Astrocyte (in vitro differentiated cells and primary cell): ENCODE data around the gene TMEM132C. TPM values are rescaled to one million over a fixed set of nuclear protein-coding genes. Genes with fewer than 3 reads are reported as not detected.

ENCODE experiments used
- DNase-seq: peaks from one replicate; pipeline ENCODE4 v3.0.0-alpha.2; 2010; ENCODE audit warnings: low read depth
- FAIRE-seq: peaks from 2 replicates; lab custom pipeline; 2011; peaks lifted over from hg19 to GRCh38; lab: Jason Lieb, UNC
- H2AFZ ChIP-seq: 2 replicates; pipeline ENCODE4 v1.6.0; 2012; ENCODE audit warnings: low read depth, low read length, inconsistent platforms
- H3K27ac ChIP-seq: 2 replicates; pipeline ENCODE4 v1.5.1; 2011; ENCODE audit warnings: low read depth, low read length, inconsistent platforms
- H3K27me3 ChIP-seq: 2 replicates; pipeline ENCODE4 v1.6.0; 2011; ENCODE audit warnings: low read length, inconsistent platforms; ENCODE audit not compliant: insufficient read depth
- H3K36me3 ChIP-seq: 2 replicates; pipeline ENCODE4 v1.5.1; 2011; ENCODE audit warnings: low read length, inconsistent platforms; ENCODE audit not compliant: insufficient read depth
- H3K4me1 ChIP-seq: 2 replicates; pipeline ENCODE4 v1.5.1; 2011; ENCODE audit warnings: low read length, inconsistent platforms; ENCODE audit not compliant: insufficient read depth
- H3K4me2 ChIP-seq: 2 replicates; pipeline ENCODE4 v1.6.0; 2012; ENCODE audit warnings: low read length, inconsistent platforms
- H3K4me3 ChIP-seq: 2 replicates; pipeline ENCODE4 v1.5.1; 2011; ENCODE audit warnings: low read depth, mild to moderate bottlenecking, low read length, inconsistent platforms; ENCODE audit not compliant: insufficient read depth
- H3K79me2 ChIP-seq: 2 replicates; pipeline ENCODE4 v1.6.0; 2012; ENCODE audit warnings: mild to moderate bottlenecking, low read length, inconsistent platforms; ENCODE audit not compliant: insufficient read depth
- H3K9ac ChIP-seq: 2 replicates; pipeline ENCODE4 v1.6.0; 2012; ENCODE audit warnings: mild to moderate bottlenecking, low read length, inconsistent platforms
- H3K9me3 ChIP-seq: 2 replicates; pipeline ENCODE4 v1.5.1; 2012; ENCODE audit warnings: low read depth, mild to moderate bottlenecking, low read length, inconsistent platforms; ENCODE audit not compliant: insufficient read depth
- H4K20me1 ChIP-seq: 2 replicates; pipeline ENCODE4 v1.6.0; 2012; ENCODE audit warnings: low read length, inconsistent platforms; ENCODE audit not compliant: insufficient read depth
- H3K27ac Mint-ChIP-seq: one replicate; pipeline ENCODE4 v1.8.0; 2021; ENCODE audit warnings: mild to moderate bottlenecking, mixed read lengths; ENCODE audit not compliant: unreplicated experiment
- H3K27me3 Mint-ChIP-seq: one replicate; pipeline ENCODE4 v1.8.0; 2021; ENCODE audit warnings: low read depth, mixed read lengths; ENCODE audit not compliant: unreplicated experiment
- H3K36me3 Mint-ChIP-seq: one replicate; pipeline ENCODE4 v1.8.0; 2021; ENCODE audit warnings: low read depth, mixed read lengths; ENCODE audit not compliant: unreplicated experiment
- H3K4me1 Mint-ChIP-seq: one replicate; pipeline ENCODE4 v1.8.0; 2021; ENCODE audit warnings: low read depth, mixed read lengths; ENCODE audit not compliant: unreplicated experiment
- H3K4me3 Mint-ChIP-seq: one replicate; pipeline ENCODE4 v1.8.0; 2021; ENCODE audit warnings: mild to moderate bottlenecking, moderate library complexity, mixed read lengths; ENCODE audit not compliant: unreplicated experiment
- H3K9me3 Mint-ChIP-seq: one replicate; pipeline ENCODE4 v1.8.0; 2021; ENCODE audit warnings: mild to moderate bottlenecking, mixed read lengths; ENCODE audit not compliant: unreplicated experiment
- EZH2 ChIP-seq: IDR thresholded peaks from 2 replicates; pipeline ENCODE4 v1.6.1; 2012; ENCODE audit warnings: mild to moderate bottlenecking, low read length, inconsistent platforms; ENCODE audit not compliant: insufficient read depth
- total RNA-seq: library from RNA; stranded (reverse); gene quantifications from 2 replicates; pipeline ENCODE4 v1.2.1, GENCODE V29; 2021
- TF ChIP-seq, protein P1 (sequence below): IDR thresholded peaks from 2 replicates; pipeline ENCODE4 v1.5.1; 2011; ENCODE audit warnings: low read depth, mild to moderate bottlenecking, inconsistent platforms, low read length, moderate library complexity; ENCODE audit not compliant: insufficient read depth

Gene TMEM132C
- total RNA-seq, 1 donor from 2014 or later = not detected

- H4K20me1 ChIP-seq = no peaks in the 10 kb centered on the region
- no peaks in the 10 kb centered on the region for H3K36me3 ChIP-seq
- Mint-ChIP-seq H3K9me3 (peaks cover 24% of the 10 kb centered on the region), H3K27me3 (no peaks in the 10 kb centered on the region), H3K36me3 (no peaks in the 10 kb centered on the region), H3K27ac (no peak overlapping the region), H3K4me3 (no peak overlapping the region), H3K4me1 (no peaks in the 10 kb centered on the region)
- H3K27me3 ChIP-seq = no peaks in the 10 kb centered on the region
- H3K9ac ChIP-seq = no peak overlapping the region
- H2AFZ ChIP-seq = no peak overlapping the region
- DNase-seq = no peak
- TF ChIP-seq EZH2 = no peak
- TF ChIP-seq, protein P1, sequence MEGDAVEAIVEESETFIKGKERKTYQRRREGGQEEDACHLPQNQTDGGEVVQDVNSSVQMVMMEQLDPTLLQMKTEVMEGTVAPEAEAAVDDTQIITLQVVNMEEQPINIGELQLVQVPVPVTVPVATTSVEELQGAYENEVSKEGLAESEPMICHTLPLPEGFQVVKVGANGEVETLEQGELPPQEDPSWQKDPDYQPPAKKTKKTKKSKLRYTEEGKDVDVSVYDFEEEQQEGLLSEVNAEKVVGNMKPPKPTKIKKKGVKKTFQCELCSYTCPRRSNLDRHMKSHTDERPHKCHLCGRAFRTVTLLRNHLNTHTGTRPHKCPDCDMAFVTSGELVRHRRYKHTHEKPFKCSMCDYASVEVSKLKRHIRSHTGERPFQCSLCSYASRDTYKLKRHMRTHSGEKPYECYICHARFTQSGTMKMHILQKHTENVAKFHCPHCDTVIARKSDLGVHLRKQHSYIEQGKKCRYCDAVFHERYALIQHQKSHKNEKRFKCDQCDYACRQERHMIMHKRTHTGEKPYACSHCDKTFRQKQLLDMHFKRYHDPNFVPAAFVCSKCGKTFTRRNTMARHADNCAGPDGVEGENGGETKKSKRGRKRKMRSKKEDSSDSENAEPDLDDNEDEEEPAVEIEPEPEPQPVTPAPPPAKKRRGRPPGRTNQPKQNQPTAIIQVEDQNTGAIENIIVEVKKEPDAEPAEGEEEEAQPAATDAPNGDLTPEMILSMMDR = no peak
- H3K27ac ChIP-seq = no peak overlapping the region
- H3K4me2 ChIP-seq = no peak overlapping the region
- FAIRE-seq = no peak
- no peak overlapping the region for H3K4me3 ChIP-seq
- H3K4me1 ChIP-seq = no peaks in the 10 kb centered on the region
- H3K9me3 ChIP-seq = peaks cover 13% of the 10 kb centered on the region
- no peaks in the 10 kb centered on the region for H3K79me2 ChIP-seq
Measured at GRCh38 chr12:128685903-128686475, 419.0 kb downstream of the TMEM132C start.

DNA sequence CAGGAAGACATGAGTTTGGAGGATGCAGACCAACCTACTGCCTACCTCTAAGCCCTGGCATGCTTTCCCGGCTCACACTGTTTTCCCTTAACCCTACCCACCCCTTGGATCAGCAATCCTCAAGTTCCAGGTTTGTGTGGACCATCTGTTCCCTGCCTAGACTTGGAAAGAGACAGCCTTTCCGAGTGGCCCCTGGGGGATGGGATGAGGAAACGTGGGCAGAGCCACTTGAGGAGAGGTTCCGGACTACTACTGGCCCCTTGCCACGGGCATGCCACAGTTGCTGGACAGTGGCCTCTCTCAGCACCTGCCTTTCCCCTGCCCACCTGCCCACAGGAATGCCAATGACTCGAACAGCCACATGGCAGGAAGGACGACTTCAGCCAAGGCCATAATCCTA, 420.9 kb downstream of the TMEM132C start:
- Histone ChIP-seq H3K4me3 (no peak overlapping the region), H3K27me3 (no peaks in the 10 kb centered on the region), H3K9ac (no peak overlapping the region), H3K9me3 (peaks cover 13% of the 10 kb centered on the region), H3K36me3 (no peaks in the 10 kb centered on the region), H3K27ac (no peak overlapping the region), H3K4me2 (no peak overlapping the region), H3K79me2 (no peaks in the 10 kb centered on the region), H3K4me1 (no peaks in the 10 kb centered on the region), H4K20me1 (no peaks in the 10 kb centered on the region), H2AFZ (no peak overlapping the region)
- Mint-ChIP-seq H3K4me1 (no peaks in the 10 kb centered on the region), H3K9me3 (peaks cover 19% of the 10 kb centered on the region), H3K36me3 (no peaks in the 10 kb centered on the region), H3K27ac (no peak overlapping the region), H3K4me3 (no peak overlapping the region), H3K27me3 (no peaks in the 10 kb centered on the region)
- TF ChIP-seq EZH2 = no peak
- TF ChIP-seq, protein P1 = no peak
- FAIRE-seq (no peak), DNase-seq (no peak)

DNA sequence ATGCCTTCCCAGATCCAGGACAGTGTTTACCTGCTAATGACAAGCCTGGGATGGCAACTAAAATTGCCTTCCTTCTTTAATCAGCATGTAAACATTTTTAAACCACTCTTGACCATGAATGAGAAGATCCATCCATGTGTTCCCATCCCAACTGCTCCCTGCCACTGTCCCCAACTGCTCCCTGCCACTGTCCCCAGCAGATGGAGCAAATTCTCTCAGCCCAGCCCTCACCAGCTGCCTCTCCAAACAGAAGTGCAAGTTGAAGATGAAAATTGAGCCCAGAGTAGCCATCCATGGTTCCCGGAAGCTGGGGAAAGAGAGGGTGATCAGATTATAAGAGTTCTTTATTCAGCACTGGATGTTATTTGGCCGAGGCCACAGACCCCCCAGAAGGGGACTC, 423.7 kb downstream of the TMEM132C start:
- H3K4me1 Mint-ChIP-seq = no peaks in the 10 kb centered on the region
- H3K9me3 Mint-ChIP-seq = peaks cover 15% of the 10 kb centered on the region
- FAIRE-seq (no peak), DNase-seq (no peak)
- no peaks in the 10 kb centered on the region for H4K20me1 ChIP-seq
- H3K36me3 ChIP-seq = no peaks in the 10 kb centered on the region
- H3K4me2 ChIP-seq = no peak overlapping the region
- no peaks in the 10 kb centered on the region for H3K79me2 ChIP-seq
- H3K36me3 Mint-ChIP-seq = no peaks in the 10 kb centered on the region
- H3K4me3 ChIP-seq = no peak overlapping the region
- no peak overlapping the region for H3K27ac Mint-ChIP-seq
- H3K9me3 ChIP-seq = peaks cover 19% of the 10 kb centered on the region
- no peak for TF ChIP-seq EZH2
- TF ChIP-seq, protein P1 = no peak
- H3K27ac ChIP-seq = no peak overlapping the region
- no peak overlapping the region for H2AFZ ChIP-seq
- H3K27me3 ChIP-seq = no peaks in the 10 kb centered on the region
- H3K27me3 Mint-ChIP-seq = no peaks in the 10 kb centered on the region
- H3K9ac ChIP-seq = no peak overlapping the region
- no peaks in the 10 kb centered on the region for H3K4me1 ChIP-seq
- no peak overlapping the region for H3K4me3 Mint-ChIP-seq
